DMS 273 treated with DMSO at 0.1 percent for 48 hours (cell line): ENCODE data around the gene FSTL4.
"Not testable (repeated sequence)": the region's sequence is repeated elsewhere in the genome, so short reads cannot be mapped to it uniquely, and the experiment has no call there.

ENCODE experiments used
- DNase-seq: peaks from one replicate; lab custom pipeline; 2025; lab: John Stamatoyannopoulos, UW

Gene FSTL4

DNA sequence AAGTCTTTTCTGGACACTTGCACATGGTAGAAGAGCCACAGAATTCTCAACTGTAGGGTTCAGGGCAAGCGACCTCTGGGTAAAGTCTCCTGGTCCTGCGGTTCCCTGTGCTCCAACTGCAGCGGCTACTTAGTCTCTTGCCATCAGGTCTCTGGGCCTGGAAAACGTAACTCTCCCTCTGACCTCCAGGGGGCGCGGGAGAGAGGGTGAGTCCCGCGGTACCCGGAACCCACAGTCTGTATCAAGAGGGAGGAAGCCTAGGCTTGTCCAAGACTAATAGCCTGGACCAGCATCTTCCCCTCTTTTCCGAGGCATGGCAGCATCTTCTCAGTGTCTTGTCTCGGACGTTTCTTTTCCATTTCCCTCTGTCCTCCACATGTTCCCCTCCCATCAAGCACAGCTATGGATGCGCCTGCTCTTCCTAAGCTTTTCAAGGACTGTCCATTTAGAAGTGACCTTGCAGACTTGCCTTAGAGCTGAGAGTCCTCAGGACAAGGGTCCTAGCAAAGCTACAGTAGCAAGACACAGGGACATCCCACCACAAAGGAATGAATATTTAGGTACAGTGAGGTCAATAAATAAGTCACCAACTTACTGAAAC is 59.3 kb downstream of the FSTL4 start:
- DNase-seq = no peak

DNA sequence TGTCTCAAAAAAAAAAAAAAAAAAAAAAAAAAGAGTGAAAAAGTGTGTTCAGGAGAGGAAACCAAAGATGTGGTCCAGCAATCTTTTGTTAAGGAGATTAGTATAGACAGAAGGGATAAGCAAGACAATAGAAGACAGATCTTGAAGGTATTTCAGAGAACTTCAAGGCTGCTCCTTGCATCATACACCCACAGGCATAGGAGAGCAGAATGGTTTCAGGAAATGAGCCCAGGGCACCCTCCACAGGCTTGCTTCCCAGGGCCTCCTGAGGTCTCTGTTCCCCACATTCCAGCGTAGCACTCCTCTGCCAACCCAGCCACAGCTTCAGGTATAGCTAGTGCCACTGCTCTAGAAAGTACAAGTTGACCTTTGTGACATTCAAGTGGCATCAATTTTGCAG is 65.8 kb downstream of the FSTL4 start:
- no peak for DNase-seq

DNA sequence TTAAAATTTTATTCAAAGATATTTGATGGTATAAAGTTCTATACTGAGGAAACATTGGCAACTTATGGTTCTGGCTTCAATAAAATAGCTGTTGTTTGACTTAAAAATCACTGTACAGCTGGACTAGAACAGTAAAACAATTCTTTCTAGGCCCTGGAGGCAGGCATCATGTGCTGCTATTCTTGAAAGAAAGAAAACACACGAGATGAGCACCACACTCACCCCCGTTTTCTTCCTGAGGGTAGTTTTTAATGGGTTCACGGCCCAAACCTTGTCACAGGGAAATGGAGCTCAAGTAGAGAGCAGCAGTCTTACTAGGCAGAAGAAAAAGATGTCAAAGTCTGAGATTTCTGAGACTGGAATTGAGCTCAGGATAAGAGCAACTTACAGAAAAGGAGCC is 68.0 kb downstream of the FSTL4 start:
- DNase-seq = no peak

DNA sequence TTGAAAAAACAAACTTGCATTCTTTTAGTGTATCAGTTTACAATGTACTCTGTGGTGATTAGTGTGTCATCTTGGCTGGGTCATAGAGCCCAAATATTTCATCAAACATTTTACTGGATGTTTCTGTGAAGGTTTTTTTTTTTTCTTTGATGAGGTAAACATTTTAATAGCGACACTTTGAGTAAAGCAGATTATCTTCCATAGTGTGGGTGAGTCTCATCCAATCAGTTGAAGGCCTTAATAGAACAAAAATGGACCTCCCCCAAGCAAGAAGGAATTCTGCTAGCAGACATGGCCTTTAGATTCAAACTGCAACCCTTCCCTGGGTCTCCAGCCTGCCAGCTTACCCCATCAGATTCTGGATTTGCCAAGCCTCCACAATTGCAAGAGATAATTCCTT is 72.5 kb downstream of the FSTL4 start:
- DNase-seq = no peak

DNA sequence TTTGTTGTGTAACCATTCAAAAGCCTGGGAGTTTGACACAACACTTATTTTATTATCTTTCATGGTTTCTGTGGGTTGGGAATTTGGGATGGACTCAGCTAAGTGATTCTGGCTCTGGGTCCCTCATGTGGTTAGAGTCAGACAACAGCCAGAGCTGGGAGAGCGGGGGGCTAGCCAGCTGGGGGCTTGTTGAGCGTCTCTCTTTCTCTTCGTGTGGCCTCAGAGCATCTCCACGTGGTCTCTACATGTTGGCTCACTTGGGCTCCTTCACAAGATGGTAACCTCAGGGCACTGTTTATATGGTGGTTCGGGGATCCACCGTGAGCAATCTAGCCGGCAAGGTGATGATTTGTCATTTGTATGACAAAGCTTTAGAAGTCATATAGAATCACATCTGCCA is 73.6 kb downstream of the FSTL4 start:
- no peak for DNase-seq

DNA sequence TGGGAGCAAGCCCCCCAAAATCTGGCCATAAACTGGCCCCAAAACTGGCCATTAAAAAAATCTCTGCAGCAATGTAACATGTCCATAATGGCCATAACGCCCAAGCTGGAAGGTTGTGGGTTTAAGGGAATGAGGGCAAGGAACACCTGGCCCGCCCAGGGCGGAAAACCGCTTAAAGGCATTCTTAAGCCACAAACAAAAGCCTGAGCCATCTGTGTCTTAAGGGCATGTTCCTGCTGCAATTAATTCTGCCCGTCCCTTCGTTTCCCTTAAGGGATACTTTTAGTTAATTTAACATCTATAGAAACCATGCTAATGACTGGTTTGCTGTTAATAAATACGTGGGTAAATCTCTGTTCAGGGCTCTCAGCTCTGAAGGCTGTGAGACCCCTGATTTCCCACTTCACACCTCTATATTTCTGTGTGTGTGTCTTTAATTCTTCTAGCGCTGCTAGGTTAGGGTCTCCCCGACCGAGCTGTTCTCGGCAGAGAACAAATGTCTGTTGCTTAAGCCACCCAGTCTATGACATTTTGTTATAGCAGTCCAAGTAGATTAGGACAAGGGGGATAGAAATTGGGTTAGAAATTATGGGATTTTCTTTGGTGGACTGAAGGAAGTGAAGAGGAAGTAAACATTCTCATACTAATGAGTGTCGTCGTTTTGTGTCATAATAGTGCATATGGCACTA is 77.0 kb downstream of the FSTL4 start:
- not testable (repeated sequence) for DNase-seq

DNA sequence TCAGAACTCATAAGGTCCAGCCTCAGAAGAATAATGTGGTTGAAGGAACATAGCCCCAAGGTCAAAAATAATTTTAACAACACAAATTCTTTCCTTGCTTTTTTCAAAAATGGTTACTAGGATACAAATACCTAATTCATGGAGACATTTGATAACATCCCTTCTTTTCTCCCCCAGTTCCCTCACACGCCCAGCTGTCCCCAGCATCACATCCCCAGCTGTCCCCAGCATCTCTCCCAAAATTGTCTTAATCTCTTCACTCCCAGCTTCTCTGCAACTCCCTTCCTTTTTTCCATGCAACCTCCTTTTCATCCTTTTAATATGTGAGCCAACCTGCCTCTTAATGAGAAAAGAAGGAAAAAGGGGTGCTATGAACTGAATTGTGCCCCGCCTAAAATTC is 77.8 kb downstream of the FSTL4 start:
- DNase-seq = no peak

DNA sequence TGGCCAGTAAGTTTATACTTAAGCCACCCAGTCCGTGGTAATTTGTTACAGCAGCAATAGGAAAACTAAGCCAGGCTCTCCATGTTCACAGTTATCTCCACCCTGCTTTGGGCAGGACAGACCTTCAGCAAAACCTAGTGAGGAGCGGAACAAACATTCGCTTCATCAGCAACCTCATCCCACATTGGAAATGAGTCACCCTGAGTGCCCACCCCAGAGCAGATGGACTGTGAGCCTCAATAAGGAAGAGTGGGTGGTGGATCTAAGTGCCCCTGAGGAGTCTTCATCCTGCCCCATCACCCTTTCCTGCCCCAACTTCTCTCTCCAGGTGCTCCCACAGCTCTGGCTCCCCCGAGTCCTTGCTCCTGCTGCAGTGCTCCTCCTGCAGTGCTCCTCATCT is 78.8 kb downstream of the FSTL4 start:
- DNase-seq = no peak

DNA sequence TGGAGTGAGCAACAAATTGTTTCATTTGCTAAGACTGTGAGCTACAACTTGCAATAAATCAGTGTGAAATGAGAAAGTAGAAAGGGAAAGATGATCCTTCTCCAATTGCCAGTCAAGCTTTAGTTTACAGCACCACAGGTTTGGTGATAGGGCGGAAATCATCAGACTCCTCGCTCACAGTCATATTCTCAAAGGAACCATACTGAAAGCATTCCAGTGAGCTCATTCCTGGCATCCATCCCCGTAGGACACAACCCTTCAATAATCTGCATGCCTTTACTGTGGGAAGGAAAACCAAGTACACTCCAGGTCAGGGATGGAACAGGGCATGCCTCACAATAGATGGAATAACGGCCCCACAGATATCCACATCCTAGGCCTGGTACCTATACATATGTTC is 80.7 kb downstream of the FSTL4 start:
- DNase-seq = no peak

DNA sequence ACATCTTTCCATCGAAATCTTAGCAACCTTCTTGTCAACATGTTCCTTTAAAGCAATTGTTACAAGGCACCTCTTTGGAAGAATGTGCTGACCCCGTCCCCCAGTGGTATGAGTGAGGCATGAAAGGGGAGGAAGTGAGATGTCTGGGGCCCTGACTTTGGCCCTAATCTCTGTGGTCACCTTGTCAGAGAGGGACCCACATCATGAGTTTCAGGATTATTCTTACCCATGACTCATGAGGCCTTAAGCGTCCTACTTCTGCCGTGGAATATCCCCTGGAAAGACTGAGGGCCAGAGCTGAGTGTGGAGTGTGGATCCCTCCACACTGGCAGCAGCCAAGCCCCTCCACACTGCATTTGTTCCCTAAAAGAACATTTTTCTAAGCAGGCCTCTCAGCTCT is 81.2 kb downstream of the FSTL4 start:
- no peak for DNase-seq

DNA sequence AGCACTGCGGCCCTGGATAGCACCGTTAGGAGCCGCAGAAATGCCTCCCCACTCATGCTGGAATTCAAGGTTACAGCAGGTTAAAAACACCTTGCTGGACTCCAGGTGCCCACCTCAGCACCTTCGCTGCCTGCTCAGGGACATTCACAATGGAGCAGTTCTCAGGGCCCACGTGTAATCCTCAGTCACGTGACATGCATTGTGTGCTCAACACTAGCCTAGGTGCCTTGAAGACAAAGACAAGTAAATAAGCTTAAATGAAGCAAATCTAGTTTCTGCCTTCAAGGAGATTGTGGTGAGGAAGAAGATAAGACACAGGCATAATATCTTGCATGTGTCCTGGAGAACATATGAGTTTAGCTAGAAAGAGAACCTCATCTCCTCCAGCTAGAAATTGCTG is 82.1 kb downstream of the FSTL4 start:
- DNase-seq = no peak

DNA sequence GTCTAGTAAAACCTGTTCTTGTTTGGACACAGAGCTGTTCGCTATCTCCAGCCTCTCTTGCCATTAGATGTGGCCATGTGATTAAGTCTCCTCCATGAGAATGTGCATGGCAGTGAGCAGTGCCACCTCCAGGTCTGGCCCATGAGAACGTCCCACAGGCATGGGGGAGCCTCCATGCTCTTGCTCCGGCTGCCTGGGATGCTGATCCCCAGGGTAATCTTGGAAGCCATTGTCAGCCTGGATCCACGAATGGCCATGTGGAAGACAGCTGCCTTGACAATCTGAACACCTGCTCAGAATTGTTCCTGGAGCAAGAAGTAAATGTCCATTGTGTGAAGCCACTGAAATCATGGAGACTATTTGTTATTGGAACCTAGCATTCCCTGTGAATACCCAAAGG is 83.5 kb downstream of the FSTL4 start:
- DNase-seq = no peak

DNA sequence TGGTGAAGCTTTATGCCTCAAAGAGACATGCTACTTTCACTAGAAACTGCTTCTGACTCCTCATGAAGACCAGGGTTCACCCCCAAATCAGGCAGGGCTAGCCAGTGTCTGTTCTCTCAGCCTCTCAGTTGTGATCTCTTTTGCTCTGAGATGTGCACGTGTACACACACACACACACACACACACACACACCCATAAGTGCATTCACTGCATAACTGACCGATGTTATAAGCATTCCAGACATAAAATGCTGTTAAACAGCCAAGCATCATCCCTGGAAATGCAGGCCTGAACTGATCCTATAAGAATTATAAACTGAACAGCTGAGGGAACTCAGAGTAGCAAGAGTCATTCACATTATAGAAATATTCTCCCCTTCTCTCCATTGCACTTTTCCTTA is 85.0 kb downstream of the FSTL4 start:
- DNase-seq = no peak

DNA sequence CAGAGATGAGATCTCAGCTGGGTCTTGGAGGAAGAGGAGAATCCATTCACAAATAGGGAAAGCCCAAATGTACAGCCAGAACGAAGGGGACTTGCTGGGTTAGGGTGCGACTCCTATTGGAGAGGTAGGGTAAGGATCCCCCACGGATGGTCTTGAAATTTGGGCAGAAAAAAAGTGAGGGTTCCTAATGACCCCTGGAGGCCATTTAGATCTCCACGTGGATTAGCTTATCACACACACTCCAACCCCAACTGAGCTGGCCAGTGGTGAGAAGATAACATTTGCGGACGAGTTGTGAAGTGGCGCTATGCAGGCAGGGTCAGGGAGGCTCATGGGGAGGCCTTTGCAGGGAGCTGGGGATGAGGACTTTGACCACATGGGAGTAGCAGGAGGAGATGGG is 86.0 kb downstream of the FSTL4 start:
- no peak for DNase-seq

DNA sequence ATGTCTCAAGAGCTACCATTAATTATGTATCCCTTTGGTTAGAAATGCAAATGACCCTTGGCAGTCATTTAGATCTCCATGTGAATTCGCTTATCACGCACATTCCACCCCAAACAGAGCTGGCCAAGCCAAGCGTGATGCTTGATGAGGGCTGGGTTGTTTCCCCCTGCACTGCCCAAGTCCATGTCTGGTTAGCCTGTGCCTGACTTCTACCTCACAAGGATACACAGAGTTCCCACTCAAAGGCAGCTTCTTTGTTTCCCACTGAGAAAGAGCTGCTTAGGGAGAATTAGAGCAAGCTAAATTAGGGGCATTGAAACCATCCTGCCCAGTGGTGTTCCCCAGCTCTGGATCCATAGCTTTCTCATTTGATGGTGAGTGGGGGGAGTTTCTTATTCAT is 87.2 kb downstream of the FSTL4 start:
- DNase-seq = no peak

DNA sequence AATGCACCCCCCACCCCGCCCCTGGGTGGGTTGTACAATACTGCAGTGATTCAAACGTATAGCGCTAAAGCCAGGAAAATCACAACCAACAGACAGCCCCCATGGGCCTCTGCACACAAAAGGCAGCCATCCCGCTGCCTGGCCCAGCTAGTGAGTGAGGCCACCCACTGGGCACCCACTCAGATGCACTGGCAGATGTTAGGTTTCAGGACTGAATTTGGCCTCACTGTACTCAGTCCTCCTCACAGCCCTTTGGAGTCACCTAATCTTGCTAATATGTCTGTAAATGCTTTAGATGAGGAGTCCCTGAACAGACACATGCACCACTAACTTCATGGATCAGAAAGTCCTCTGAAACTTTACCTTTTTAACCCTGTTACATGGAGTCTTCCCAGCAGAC is 87.7 kb downstream of the FSTL4 start:
- no peak for DNase-seq

DNA sequence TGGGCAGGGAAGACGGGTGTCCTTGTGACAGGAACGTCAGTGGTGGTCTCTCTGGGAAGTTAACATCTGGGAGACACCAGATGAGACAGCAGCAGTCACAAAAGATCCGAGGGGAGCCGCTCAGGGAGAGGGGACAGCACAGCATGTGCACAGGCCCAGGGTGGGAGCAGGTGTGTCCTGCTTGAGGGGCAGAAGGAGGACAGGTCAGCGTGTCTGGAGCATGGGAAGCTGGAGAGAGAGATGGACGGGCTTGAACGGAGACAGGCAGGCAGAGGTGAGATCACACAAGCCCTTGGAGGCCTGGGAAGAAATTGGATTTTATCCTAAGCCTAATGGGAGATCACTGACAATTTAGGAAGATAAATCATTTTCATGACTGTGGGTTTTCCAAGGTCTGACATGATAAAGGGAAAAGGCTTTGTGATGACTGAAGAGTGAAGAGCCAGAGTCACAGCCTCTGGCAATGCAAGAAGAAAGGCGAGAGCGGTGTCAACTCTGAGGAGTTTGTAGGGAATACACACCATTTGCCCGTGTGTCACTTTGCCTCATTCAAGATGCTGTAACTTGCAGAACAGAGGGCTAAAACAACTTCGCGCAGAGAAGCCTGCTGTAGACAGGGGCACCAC is 88.3 kb downstream of the FSTL4 start:
- no peak for DNase-seq

DNA sequence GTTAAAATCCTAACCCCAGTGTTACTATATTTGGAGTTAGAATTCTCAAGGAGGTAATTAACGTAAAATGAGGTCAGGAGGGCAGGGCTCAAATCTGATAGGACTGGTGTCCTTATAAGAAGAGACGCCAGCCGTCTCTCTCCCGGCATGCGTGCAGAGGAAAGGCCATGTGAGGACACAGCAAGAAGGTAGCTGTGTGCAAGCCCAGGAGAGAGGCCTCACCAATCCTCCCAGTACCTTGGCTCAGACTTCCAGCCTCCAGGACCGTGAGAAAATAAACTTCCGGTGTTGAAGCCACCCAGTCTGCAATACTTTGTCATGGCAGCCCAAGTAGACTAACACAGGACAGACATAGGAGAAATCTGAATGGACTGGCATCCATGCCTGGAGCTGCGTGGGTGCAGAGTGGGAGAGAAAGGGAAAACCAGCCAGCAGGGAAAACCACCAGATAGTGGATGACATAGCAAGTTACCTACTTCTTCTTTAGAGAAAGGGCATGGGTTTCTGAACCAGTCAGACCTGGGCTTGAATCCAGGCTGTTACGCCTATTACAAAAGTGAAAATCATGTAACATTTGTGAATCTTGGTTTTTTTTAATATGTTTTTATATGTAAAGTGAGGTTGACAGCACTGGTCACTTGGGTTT is 89.2 kb downstream of the FSTL4 start:
- no peak for DNase-seq

DNA sequence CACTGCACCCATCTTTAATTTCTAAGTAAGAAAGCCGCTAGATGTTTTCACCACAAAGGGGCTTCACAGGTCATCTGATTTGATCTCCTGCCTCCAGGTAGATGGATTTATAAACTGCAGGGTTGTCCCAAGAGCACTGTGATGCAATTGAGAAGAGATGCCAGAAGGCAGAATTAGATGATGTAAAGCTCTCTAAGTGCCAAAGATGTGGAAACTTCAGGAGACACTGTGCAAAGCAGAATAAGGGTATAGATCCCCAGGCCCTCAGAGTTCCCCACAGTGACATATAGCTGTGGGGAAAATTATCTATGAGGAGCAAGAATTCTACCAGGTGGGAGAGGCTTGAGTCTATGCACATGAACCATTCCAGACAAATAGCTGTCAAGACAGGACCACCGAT is 90.5 kb downstream of the FSTL4 start:
- DNase-seq = no peak

DNA sequence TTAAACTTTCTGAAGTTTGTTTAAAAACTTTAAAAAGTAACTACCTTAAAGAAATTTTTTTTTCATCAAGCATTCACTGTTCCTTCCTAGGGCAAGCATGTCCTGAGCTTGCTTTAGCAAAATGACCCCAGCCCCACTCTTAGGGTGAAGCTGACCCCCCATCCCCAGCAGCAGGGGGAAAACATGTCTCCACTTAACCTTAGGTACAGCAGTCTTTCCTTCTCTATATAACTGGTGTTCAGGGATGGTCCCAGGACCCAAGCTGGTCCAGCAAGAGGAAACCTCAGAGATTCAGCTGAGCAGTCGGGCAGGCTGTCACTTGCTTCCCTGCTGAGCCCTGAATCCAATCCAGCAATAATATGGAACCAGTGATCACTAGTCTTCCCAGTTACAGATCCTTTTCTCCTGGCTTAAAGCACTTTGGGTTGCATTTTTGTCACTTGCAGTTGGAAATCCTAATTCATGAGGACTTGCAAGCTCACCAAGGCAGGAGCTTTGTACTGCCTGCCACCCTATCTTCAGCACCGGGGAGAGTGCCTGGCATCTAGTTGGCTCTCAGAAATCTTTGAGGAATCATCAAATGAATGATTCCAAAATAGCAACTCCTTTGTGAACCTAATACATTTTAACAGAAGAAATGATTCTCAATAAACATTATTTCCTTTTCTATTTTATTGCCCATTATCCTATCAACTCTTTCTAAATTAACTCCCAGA is 91.2 kb downstream of the FSTL4 start:
- no peak for DNase-seq

DNA sequence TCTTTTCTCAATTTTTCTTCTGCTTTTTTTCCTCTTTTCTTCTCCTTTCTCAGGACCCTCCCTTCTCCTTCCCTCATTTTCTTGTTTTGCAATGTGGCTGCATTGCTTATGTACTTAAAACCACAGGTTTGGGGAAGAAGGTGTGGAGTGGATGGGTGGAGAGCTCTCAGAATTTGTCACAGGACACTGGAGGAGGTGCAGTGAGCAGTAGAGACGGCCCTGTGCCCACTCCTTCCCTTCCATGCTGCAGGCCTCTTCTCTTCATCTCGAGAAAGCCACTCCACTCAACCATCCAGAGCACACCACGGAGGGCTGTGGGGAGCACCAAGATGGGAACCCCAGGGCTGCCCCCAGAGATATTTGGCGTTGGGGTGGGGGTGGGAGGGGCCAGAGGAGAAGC is 92.3 kb downstream of the FSTL4 start:
- DNase-seq = no peak

DNA sequence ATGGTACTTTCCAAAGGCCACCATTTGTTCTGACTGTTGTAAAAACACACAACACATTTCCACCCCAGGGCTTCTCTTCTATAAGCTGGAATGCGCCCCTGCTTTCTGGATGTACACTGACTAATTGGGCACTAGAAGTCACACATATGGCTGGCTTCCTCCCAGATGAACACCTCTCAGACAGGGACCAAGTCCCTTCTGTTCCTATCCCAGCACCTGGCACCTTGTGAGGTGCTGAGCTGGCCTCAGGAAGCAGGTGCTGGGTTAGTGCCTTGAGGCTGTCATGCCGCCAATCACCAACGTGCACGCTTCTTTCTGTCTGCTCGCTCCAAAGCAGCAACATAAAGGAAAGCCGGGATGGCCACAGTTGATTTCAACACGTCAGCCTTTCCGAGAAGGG is 93.2 kb downstream of the FSTL4 start:
- DNase-seq = no peak

DNA sequence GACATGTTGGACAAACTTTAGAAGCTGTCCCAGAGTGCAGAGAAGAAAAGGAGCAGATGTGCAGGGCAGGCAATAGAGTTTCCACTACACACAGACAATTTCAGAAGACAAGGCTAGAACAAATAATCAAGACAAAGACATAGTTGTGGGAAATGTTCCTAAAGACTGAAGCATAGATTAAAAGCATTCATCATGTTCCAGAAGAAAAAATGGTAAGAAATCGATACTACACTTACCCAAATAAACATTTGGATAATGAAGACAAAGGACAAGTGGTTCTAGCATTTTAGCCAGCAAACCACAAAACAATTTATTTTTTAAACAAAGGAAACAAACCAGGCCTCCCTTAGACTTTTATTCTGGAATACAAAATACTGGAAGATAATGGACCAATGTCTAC is 97.9 kb downstream of the FSTL4 start:
- DNase-seq = no peak
